CD8-positive, alpha-beta memory T cell (primary cell): ENCODE results near the gene BAG5. TPM values are rescaled to one million over a fixed set of nuclear protein-coding genes. Genes with fewer than 3 reads are reported as not detected.
A peak's percentile ranks its signal among the peaks of the same experiment; 100 is the strongest.

Source experiments
- CTCF ChIA-PET: fragments of 350-600 bp; sonication (Branson Sonifier 250); formaldehyde crosslinking; loops from one replicate; lab custom pipeline; 2021; ENCODE audit warnings: antibody characterized with exemption; lab: Charles Lee
- POLR2A ChIA-PET: fragments of 350-600 bp; sonication (Branson Sonifier 250); formaldehyde crosslinking; loops from one replicate; lab custom pipeline; 2021; ENCODE audit warnings: antibody characterized with exemption; lab: Charles Lee
- DNase-seq, 5 donors: peaks; one replicate each; pipeline versions ENCODE4 v3.0.0 to v3.0.0-alpha.2; 2020 to 2022; ENCODE audit warnings: mixed read lengths in 1 of 5
- H3K27ac ChIP-seq: one replicate; pipeline ENCODE4 v1.7.0; 2013; ENCODE audit warnings: low read depth, mild to moderate bottlenecking, low read length, moderate library complexity
- H3K27me3 ChIP-seq: 2 replicates; pipeline ENCODE4 v1.7.0; 2013; ENCODE audit warnings: low read length, mild to moderate bottlenecking; ENCODE audit not compliant: insufficient read depth, poor library complexity, severe bottlenecking
- H3K36me3 ChIP-seq: 2 replicates; pipeline ENCODE4 v1.7.0; 2013; ENCODE audit warnings: mild to moderate bottlenecking, low read length, moderate library complexity; ENCODE audit not compliant: insufficient read depth
- H3K4me1 ChIP-seq: 2 replicates; pipeline ENCODE4 v1.7.0; 2013; ENCODE audit warnings: mild to moderate bottlenecking, low read length, moderate library complexity; ENCODE audit not compliant: insufficient read depth
- H3K4me3 ChIP-seq: 2 replicates; pipeline ENCODE4 v1.7.0; 2013; ENCODE audit warnings: mild to moderate bottlenecking, low read length
- H3K9me3 ChIP-seq: 2 replicates; pipeline ENCODE4 v1.7.0; 2013; ENCODE audit warnings: mild to moderate bottlenecking, low read length
- H3K27ac Mint-ChIP-seq, 8 donors: one replicate each; pipeline ENCODE4 v1.8.0; 2020 to 2021; ENCODE audit warnings: mixed read lengths in 8 of 8, mild to moderate bottlenecking in 6 of 8, inconsistent platforms in 3 of 8, moderate library complexity in 3 of 8
- H3K27me3 Mint-ChIP-seq, 2 donors: one replicate each; pipeline ENCODE4 v1.8.0; 2020 to 2021; ENCODE audit warnings: mixed read lengths in 2 of 2, mild to moderate bottlenecking in 1 of 2, moderate library complexity in 1 of 2
- H3K36me3 Mint-ChIP-seq, 3 donors: one replicate each; pipeline ENCODE4 v1.8.0; 2020 to 2021; ENCODE audit warnings: mixed read lengths in 3 of 3, inconsistent platforms in 1 of 3, mild to moderate bottlenecking in 1 of 3
- H3K4me1 Mint-ChIP-seq, 3 donors: one replicate each; pipeline ENCODE4 v1.8.0; 2020 to 2021; ENCODE audit warnings: mixed read lengths in 3 of 3, inconsistent platforms in 1 of 3, mild to moderate bottlenecking in 1 of 3
- H3K4me3 Mint-ChIP-seq, 7 donors: one replicate each; pipeline ENCODE4 v1.8.0; 2020 to 2021; ENCODE audit warnings: mixed read lengths in 7 of 7, mild to moderate bottlenecking in 6 of 7, moderate library complexity in 4 of 7, inconsistent platforms in 2 of 7
- H3K9me3 Mint-ChIP-seq, 5 donors: one replicate each; pipeline ENCODE4 v1.8.0; 2020 to 2022; ENCODE audit warnings: mixed read lengths in 5 of 5, mild to moderate bottlenecking in 3 of 5, moderate library complexity in 2 of 5, inconsistent platforms in 1 of 5
- polyA plus RNA-seq: library from polyadenylated mRNA; unstranded; fragments of 300-500 nt; fragmentation: Illumina TruSeq; gene quantifications from one replicate; pipeline ENCODE4 v1.2.3, GENCODE V29; 2021
- total RNA-seq, 2 experiments: library from RNA; stranded (reverse); gene quantifications; one replicate each; pipeline ENCODE4 v1.2.3, GENCODE V29; 2021

The BAG5 gene
- total and polyA plus RNA-seq, 3 experiments from 2014 or later, result 35.9 to 40.7 (median 38.1) TPM

- Histone ChIP-seq H3K27ac (no peak overlapping the region), H3K27me3 (no peaks in the 10 kb centered on the region), H3K36me3 (no peaks in the 10 kb centered on the region), H3K9me3 (no peaks in the 10 kb centered on the region), H3K4me1 (no peaks in the 10 kb centered on the region), H3K4me3 (no peak overlapping the region)
- H3K36me3 Mint-ChIP-seq, result peaks cover 0 to 16% (median 0%) of the 10 kb centered on the region in 3 donors
- H3K27me3 Mint-ChIP-seq, result no peaks in the 10 kb centered on the region
- H3K4me1 Mint-ChIP-seq, result peaks cover 2 to 13% (median 4%) of the 10 kb centered on the region in 3 donors
- no peak overlapping the region for H3K4me3 Mint-ChIP-seq
- CTCF ChIA-PET, result interaction anchor here (1.2 to 9.0 kb wide), 2 partner anchors 30 to 34 kb away, joined by 3 to 61 read pairs; no protein-coding TSS in a partner anchor
- H3K9me3 Mint-ChIP-seq, result no peaks in the 10 kb centered on the region
- POLR2A ChIA-PET, result no interaction called here
- peak in 1 of 5 donors; percentile 37 for DNase-seq
- H3K27ac Mint-ChIP-seq, result peak overlapping the region in 1 of 8 donors; percentile 24
These were observed 13.8 kb downstream of the BAG5 start for GRCh38 chr14:103548463-103549351.

DNA sequence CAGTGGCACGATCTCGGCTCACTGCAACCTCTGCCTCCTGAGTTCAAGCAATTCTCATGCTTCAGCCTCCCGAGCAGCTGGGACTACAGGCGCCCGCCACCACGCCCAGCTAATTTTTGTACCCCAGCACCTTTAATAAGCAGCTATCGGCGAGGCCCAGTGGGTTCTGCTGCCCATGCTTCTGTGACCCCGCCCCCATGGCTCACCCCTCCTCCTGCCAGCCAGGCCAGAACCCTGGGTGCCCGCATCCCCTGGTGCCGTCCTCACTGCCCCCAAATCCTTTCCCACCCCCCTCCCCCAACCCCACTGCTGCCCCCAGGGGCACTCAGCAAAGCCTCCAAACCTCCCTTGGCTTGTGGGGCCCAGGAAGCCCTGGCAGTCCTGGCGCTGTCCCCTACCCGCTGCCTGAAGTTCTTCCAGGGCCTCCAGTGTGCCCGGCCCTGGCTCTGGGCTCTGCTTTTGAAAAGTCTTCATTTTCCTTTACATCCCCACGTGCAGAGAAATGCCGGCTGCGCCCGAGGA, 14.5 kb downstream of the BAG5 start:
- Mint-ChIP-seq H3K36me3 (peaks cover 0 to 14% (median 0%) of the 10 kb centered on the region in 3 donors), H3K27me3 (no peaks in the 10 kb centered on the region), H3K4me1 (peaks cover 2 to 13% (median 4%) of the 10 kb centered on the region in 3 donors), H3K27ac (peak overlapping the region in 1 of 8 donors; percentile 24), H3K4me3 (peak overlapping the region in 1 of 7 donors; percentile 54), H3K9me3 (no peaks in the 10 kb centered on the region)
- Histone ChIP-seq H3K36me3 (no peaks in the 10 kb centered on the region), H3K27me3 (no peaks in the 10 kb centered on the region), H3K9me3 (no peaks in the 10 kb centered on the region), H3K4me3 (no peak overlapping the region), H3K4me1 (no peaks in the 10 kb centered on the region), H3K27ac (no peak overlapping the region)
- no peak for DNase-seq
- CTCF ChIA-PET, result interaction anchor here (1.2 to 9.0 kb wide), 2 partner anchors 29 to 33 kb away, joined by 3 to 61 read pairs; no protein-coding TSS in a partner anchor
- POLR2A ChIA-PET, result no interaction called here

DNA sequence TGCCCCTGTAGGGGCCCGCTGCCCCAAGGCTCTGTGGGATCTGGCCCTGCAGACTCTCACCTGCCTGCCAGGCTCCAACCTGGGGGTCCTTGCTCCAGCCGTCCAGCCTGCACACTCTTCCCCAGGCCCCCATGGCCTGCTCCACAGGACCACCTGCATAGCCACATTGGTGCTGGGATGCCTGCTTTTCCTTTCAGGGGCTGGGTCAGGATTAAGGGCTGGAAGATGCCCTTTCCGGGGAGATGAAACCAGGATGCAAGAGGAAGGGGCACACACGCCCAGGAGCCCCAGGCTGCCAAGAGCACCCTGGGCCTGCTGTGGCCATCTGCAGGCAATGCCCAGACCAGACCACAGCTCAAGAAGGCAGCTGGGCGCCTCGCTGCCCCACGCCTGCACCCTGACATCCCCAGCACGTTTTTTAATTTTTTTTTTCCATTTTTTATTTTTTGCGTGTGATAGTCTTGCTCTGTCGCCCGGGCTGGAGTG, 15.0 kb downstream of the BAG5 start:
- CTCF ChIA-PET, result interaction anchor here (0.6 to 9.0 kb wide), 7 partner anchors 11 to 61 kb away, joined by 3 to 61 read pairs (median 3); no protein-coding TSS in a partner anchor
- Mint-ChIP-seq H3K36me3 (peaks cover 0 to 10% (median 0%) of the 10 kb centered on the region in 3 donors), H3K27me3 (no peaks in the 10 kb centered on the region), H3K9me3 (no peaks in the 10 kb centered on the region), H3K4me3 (peak overlapping the region in 1 of 7 donors; percentile 54), H3K27ac (no peak overlapping the region), H3K4me1 (peaks cover 1 to 12% (median 4%) of the 10 kb centered on the region in 3 donors)
- H3K27ac ChIP-seq, result no peak overlapping the region
- no peaks in the 10 kb centered on the region for H3K4me1 ChIP-seq
- H3K4me3 ChIP-seq, result no peak overlapping the region
- H3K36me3 ChIP-seq, result no peaks in the 10 kb centered on the region
- no peaks in the 10 kb centered on the region for H3K9me3 ChIP-seq
- H3K27me3 ChIP-seq, result no peaks in the 10 kb centered on the region
- POLR2A ChIA-PET, result no interaction called here
- no peak for DNase-seq

DNA sequence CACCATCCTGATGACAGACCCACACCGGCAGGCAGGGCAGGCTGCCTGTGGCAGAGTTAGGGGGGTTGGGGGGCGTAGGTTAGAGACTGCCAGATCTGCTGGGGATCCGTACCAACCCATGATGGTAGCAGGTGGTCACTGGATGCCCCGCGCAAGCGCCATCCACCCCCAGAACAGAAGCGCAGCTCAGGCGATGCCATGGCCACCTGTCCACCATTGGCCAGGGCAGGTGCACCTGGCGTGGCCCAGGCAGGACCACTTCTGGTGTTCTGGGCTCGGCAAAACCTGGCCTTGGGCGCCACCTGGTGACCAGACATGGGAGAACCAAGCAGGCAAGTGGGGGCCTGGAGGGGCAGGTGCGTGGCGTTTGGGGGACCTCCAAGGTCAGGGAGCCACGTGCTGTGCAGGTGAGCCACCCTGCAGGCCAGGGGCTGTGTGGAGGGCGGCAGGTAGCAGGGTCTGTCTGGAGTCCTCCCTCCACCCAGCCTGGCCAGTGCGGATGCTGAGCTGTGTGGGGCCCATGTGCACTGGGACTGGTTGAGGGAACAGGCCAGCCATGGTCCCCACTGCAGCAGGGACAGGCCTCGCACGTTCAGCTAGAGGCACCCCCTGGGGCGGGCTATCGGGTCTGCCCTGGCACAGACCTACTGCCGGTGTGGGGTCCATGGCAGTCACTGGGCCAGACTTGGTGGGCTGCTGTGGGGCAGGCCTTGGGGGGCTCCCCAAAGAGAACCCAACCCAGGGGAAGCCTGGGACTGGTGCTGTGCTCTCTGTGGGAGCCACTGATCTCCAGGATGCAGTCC, 15.6 kb downstream of the BAG5 start:
- ChIA-PET POLR2A (no interaction called here), CTCF (interaction anchor here (0.6 to 9.0 kb wide), 8 partner anchors 10 to 61 kb away, joined by 3 to 61 read pairs (median 3); no protein-coding TSS in a partner anchor)
- DNase-seq, result peak; percentile 65 to 82 (median 73)
- H3K9me3 Mint-ChIP-seq, result no peaks in the 10 kb centered on the region
- no peak overlapping the region for H3K27ac Mint-ChIP-seq
- no peak overlapping the region for H3K27ac ChIP-seq
- H3K27me3 ChIP-seq, result no peaks in the 10 kb centered on the region
- H3K4me1 ChIP-seq, result no peaks in the 10 kb centered on the region
- no peak overlapping the region for H3K4me3 Mint-ChIP-seq
- H3K36me3 Mint-ChIP-seq, result peaks cover 0 to 6% (median 0%) of the 10 kb centered on the region in 3 donors
- H3K36me3 ChIP-seq, result no peaks in the 10 kb centered on the region
- H3K27me3 Mint-ChIP-seq, result no peaks in the 10 kb centered on the region
- H3K4me1 Mint-ChIP-seq, result peaks cover 0 to 10% (median 4%) of the 10 kb centered on the region in 3 donors
- H3K4me3 ChIP-seq, result no peak overlapping the region
- no peaks in the 10 kb centered on the region for H3K9me3 ChIP-seq

DNA sequence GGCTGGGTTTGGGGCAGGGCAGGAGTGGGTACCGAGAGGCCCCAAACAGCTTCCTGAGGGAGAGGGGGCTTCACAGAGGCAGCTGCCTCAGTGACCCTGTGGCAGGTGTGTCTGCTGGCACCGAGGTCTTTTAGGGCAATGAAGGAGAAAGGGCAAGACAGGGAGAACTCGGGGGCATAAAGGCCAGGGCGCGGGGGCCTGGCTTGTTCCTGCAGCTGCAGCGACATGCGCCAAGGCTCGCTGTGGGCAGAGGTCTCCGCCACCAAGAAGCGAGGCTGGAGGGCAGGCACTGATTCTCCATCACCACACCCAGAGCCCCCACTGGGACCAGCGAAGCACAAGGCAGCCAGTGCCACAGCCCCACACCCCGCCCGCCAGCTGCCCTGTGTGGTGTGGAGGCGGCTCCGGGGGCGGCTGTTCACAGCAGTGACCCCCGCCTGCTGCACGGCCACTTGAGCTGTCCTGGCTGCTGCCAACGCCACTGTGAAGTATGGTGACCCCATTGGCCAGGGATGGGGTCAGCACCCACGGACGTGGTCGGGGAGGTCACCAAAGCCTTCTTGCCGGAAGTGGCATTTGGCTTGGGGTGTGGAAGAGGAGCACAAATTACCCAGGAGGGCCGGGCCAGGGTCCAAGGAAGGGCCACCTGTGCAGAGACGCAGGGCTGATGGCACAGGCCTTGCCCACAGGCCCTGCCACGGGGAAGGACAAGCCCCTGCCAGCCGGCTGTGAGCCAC, 16.4 kb downstream of the BAG5 start:
- H3K9me3 ChIP-seq, result no peaks in the 10 kb centered on the region
- no peaks in the 10 kb centered on the region for H3K4me1 ChIP-seq
- H3K36me3 ChIP-seq, result no peaks in the 10 kb centered on the region
- Mint-ChIP-seq H3K36me3 (peaks cover 0 to 2% (median 0%) of the 10 kb centered on the region in 3 donors), H3K27me3 (no peaks in the 10 kb centered on the region), H3K27ac (no peak overlapping the region), H3K4me1 (peaks cover 0 to 6% (median 0%) of the 10 kb centered on the region in 3 donors), H3K4me3 (no peak overlapping the region), H3K9me3 (no peaks in the 10 kb centered on the region)
- H3K4me3 ChIP-seq, result no peak overlapping the region
- no peak overlapping the region for H3K27ac ChIP-seq
- H3K27me3 ChIP-seq, result no peaks in the 10 kb centered on the region
- ChIA-PET CTCF (interaction anchor here (1.1 to 9.0 kb wide), 6 partner anchors 9 to 60 kb away, joined by 3 to 61 read pairs (median 4); no protein-coding TSS in a partner anchor), POLR2A (no interaction called here)
- DNase-seq, result no peak

GRCh38 chr14:103545219-103545914, 17.1 kb downstream of the BAG5 start:
- Mint-ChIP-seq H3K27me3 (no peaks in the 10 kb centered on the region), H3K27ac (no peak overlapping the region), H3K36me3 (peaks cover 0 to 2% (median 0%) of the 10 kb centered on the region in 3 donors), H3K9me3 (no peaks in the 10 kb centered on the region), H3K4me3 (no peak overlapping the region), H3K4me1 (peaks cover 0 to 6% (median 0%) of the 10 kb centered on the region in 3 donors)
- Histone ChIP-seq H3K4me1 (no peaks in the 10 kb centered on the region), H3K4me3 (no peak overlapping the region), H3K27me3 (no peaks in the 10 kb centered on the region), H3K27ac (no peak overlapping the region), H3K36me3 (no peaks in the 10 kb centered on the region), H3K9me3 (no peaks in the 10 kb centered on the region)
- no peak for DNase-seq
- ChIA-PET CTCF (interaction anchor here (1.1 to 9.0 kb wide), 5 partner anchors 8 to 45 kb away, joined by 3 to 61 read pairs (median 4); no protein-coding TSS in a partner anchor), POLR2A (no interaction called here)
